SK-N-MC (cell line): ENCODE data around the gene CGREF1.
A peak's percentile ranks its signal among the peaks of the same experiment; 100 is the strongest.

ENCODE experiments used
- DNase-seq: peaks from one replicate; pipeline ENCODE4 v3.0.0-alpha.2; 2011; ENCODE audit warnings: low read depth, low spot score
- H3K27ac ChIP-seq: fragments of 200-600 bp; sonication (generic); 2 replicates; pipeline ENCODE4 v1.5.1; 2016; ENCODE audit warnings: mixed run types
- H3K36me3 ChIP-seq: fragments of 200-600 bp; sonication (generic); 2 replicates; pipeline ENCODE4 v1.6.1; 2017; ENCODE audit warnings: antibody characterized with exemption, low read length, mixed read lengths; ENCODE audit not compliant: insufficient read depth
- H3K4me3 ChIP-seq: fragments of 200-600 bp; sonication (generic); 2 replicates; pipeline ENCODE4 v1.5.1; 2016
- H3K9ac ChIP-seq: fragments of 200-600 bp; sonication (generic); 2 replicates; pipeline ENCODE4 v1.8.0; 2017; ENCODE audit warnings: mixed run types, mixed read lengths; ENCODE audit not compliant: insufficient read length
- H3K9me3 ChIP-seq: fragments of 200-600 bp; sonication (generic); 2 replicates; pipeline ENCODE4 v1.6.1; 2017; ENCODE audit warnings: low read depth, mild to moderate bottlenecking, antibody characterized with exemption, low read length, moderate library complexity, mixed read lengths
- EZH2 ChIP-seq: fragments of 200-600 bp; sonication (generic); IDR thresholded peaks from one replicate; pipeline ENCODE4 v1.6.1; 2017; ENCODE audit warnings: antibody characterized with exemption
- FOXP2 ChIP-seq: optimal IDR thresholded peaks from 2 replicates; pipeline ENCODE3; 2011; ENCODE audit warnings: mild to moderate bottlenecking, moderate library complexity; ENCODE audit not compliant: insufficient read depth; ENCODE audit errors: extremely low read length, control extremely low read depth
- POLR2AphosphoS5 ChIP-seq: IDR thresholded peaks from 2 replicates; pipeline ENCODE4 v1.6.1; 2012; ENCODE audit warnings: mild to moderate bottlenecking, low read depth, low read length, borderline replicate concordance

The CGREF1 gene, protein sequence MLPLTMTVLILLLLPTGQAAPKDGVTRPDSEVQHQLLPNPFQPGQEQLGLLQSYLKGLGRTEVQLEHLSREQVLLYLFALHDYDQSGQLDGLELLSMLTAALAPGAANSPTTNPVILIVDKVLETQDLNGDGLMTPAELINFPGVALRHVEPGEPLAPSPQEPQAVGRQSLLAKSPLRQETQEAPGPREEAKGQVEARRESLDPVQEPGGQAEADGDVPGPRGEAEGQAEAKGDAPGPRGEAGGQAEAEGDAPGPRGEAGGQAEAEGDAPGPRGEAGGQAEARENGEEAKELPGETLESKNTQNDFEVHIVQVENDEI

DNA sequence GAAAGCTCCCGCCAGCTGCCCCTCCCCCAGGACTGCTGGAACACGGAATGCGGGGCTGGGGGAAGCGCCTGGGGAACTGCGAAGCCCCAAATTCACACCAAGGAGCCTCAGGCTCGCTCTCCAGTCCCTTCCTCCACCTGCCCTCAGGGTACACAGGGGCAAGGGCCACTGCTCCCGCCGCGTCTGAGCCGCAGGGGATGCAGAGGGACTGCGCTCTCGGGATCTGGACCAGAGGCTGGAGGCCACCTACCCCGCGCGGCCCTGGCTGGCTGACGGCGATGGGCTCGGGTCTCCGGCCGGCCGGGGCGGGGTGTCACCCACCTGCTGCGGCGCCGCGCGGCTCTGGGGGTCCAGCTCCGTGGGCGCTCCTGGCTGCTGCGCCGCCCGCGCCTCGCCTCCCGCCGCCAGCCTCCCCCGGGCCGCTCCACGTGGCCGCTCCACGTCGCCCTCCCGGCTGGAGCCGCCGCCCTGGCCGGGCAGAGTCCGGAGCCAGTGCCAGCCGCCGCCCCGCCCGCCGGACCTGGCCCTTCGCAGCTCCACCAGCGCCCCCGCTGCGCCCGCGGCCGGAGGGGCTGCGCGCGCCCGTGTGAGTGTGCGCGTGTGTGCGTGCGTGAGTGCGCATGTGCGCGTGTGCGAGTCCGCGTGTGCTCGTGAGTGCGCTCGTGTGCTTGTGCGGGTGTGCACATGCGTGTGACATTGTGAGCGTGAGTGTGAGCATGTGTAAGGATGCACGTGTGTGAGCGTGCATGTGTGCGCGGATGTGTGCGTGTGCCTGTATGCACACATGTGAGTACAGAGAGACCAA lies at the start of gene CGREF1:
Gene CGREF1, minus strand, starts transcription at position 604 of the 805 bp plus-strand sequence. CDS start 14,762 bp downstream, outside the sequence.
- H3K4me3 ChIP-seq = peak within 1 kb of the TSS; percentile 91
- H3K9me3 ChIP-seq = no peaks in the 10 kb centered on the region
- DNase-seq = no peak
- peak within 1 kb of the TSS; percentile 82 for H3K9ac ChIP-seq
- no peaks in the 10 kb centered on the region for H3K36me3 ChIP-seq
- TF ChIP-seq POLR2AphosphoS5 = peak; percentile 24; the same call in 1 of the 2 replicates
- no peak for TF ChIP-seq EZH2
- H3K27ac ChIP-seq = no peak within 1 kb of the TSS

DNA sequence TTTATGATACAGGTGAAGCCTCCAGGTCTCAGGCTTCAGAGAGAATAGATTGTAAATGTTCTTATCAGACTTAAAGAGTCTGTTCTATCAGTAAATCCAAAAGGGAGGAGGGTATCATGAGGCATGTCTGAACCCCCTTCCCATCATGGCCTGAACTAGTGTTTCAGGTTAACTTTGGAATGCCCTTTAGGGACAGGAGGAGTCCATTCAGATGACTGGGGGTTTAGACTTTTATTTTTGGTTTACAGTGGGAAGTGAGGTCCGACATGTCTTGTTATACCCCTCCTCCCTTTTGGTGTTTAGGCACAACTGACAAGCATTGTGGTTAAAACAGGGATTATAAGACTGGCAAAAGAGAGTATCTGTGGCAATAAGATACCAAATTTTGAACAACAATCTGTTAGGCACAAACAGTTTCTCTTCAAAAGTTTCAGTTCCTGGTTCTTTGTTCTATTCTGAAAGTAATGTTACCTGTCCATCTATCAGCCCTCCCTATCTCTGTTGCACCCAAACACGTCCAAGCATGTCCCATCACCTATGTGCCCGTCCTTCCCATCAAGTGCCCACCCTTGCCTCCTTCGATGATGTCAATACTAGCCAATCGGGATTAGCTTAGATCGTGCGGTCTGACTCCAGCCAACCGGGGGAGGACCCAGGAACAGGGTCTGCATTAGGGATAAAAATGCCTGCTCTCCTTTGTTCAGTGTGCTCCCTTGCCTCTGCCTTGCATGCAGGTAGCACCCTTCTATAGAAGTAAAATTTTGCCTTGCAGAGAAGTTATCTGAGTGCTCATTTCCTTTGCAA lies 46.2 kb upstream of the CGREF1 start:
- no peak overlapping the region for H3K4me3 ChIP-seq
- H3K9me3 ChIP-seq = no peaks in the 10 kb centered on the region
- H3K9ac ChIP-seq = no peak overlapping the region
- no peak for DNase-seq
- H3K36me3 ChIP-seq = no peaks in the 10 kb centered on the region
- no peak overlapping the region for H3K27ac ChIP-seq
- no peak for TF ChIP-seq EZH2
- no peak for TF ChIP-seq FOXP2
- TF ChIP-seq POLR2AphosphoS5 = no peak

DNA sequence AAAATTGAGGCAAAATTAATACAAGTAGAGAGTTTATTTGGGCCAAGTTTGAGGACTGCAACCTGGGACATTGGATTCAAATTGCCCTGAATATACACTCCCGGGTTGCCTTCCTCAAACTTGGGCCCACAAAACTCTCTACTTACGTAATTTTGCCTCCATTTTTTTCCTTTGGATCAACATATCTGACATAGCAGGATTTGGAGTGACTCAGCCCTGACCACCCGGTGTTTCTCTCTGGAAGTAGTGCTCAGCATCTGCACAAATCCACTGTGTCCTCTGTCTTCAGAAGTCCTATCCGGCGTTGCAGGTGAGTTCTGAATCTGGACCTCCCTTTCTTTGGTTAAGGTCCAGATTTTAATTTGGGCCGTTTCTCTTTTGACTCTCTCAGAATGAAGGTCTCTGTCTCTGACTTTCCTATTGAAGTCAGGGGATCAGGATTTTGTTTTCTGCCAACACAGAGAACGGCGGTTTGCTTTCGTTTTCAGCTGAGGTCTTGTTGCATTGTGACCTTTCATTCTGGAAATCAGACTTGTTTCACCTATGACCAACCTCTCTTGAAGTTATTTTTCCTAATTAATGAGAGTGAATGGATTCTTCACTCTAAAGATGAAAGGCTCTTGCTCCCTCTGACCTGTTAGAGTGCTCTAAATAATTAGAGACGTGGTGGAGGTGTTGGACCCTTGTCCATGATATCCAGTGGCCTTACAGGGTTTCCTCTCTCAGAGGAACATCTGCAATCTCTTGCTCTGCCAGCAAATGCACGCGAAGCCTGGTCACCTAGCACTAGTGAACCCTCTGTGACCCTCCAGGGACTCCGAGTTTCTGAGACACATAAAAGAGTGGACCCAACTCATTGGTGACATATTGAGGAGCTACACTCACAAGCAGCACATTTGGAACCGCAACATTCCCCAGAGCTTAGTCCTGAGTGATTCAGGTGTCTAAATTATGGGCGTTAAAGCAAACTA lies 43.5 kb upstream of the CGREF1 start:
- Histone ChIP-seq H3K36me3 (no peaks in the 10 kb centered on the region), H3K4me3 (no peak overlapping the region), H3K9ac (no peak overlapping the region), H3K9me3 (no peaks in the 10 kb centered on the region), H3K27ac (no peak overlapping the region)
- no peak for DNase-seq
- no peak for TF ChIP-seq POLR2AphosphoS5
- no peak for TF ChIP-seq EZH2
- TF ChIP-seq FOXP2 = no peak

DNA sequence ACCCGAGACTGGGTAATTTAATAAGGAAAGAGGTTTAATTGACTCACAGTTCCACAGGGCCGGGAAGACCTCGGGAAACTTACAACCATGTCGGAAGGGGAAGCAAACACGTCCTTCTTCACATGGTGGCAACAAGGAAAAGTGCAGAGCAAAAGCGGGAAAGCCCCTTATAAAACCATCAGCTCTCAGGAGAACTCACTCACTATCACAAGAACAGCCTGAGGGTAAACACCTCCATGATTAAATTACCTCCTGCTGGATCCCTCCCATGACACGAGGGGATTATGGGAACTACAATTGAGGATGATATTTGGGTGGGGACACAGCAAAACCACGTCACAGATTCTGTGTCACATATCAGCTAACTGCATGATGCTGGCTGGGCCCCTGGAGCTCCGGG lies 41.3 kb upstream of the CGREF1 start:
- Histone ChIP-seq H3K9ac (no peak overlapping the region), H3K9me3 (no peaks in the 10 kb centered on the region), H3K4me3 (no peak overlapping the region), H3K27ac (no peak overlapping the region), H3K36me3 (no peaks in the 10 kb centered on the region)
- DNase-seq = no peak
- TF ChIP-seq FOXP2 (no peak), POLR2AphosphoS5 (no peak), EZH2 (no peak)

DNA sequence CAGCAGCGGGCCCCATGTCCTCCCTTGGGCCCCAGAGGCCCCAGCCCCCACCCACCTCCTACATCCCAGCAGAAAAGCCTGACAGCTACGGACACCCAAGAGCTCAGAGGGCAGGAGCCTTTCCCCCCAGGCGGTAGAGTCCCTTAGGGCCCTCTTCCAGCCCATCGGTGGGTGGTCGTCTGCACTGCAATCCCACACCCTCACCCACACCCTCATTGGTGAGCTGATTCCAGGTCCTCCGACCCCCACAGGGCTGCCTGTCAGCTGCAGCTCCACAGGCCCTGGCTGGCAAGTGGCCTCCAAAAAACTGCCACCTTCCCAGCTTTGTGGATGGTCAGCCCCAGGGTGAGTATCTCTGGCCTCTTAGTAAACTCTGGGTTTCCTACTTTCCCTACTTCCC lies 40.3 kb upstream of the CGREF1 start:
- Histone ChIP-seq H3K36me3 (no peaks in the 10 kb centered on the region), H3K4me3 (no peak overlapping the region), H3K27ac (no peak overlapping the region), H3K9me3 (no peaks in the 10 kb centered on the region), H3K9ac (no peak overlapping the region)
- no peak for TF ChIP-seq POLR2AphosphoS5
- TF ChIP-seq FOXP2 = no peak
- no peak for TF ChIP-seq EZH2
- DNase-seq = no peak

DNA sequence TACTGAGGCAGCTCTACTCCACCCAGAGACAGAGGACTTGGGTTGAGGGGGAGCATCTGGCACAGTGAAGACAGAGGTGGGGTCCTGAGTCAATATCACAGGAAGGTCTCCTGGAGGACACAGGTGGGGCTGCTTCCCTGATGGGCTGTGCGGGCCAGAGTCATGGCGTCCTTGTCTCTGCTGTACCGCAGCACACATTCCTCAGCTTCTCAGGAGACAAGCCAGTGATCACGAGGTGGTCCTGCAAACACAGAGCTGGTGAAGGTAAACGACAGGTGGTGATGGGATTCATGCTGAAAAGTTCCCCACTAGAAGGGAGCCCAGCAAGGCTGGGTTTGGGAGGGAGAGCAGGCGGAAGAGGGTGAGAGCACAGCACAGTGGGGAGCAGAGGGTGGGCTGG lies 39.5 kb upstream of the CGREF1 start:
- H3K9me3 ChIP-seq = no peaks in the 10 kb centered on the region
- TF ChIP-seq POLR2AphosphoS5 = no peak
- TF ChIP-seq EZH2 = no peak
- no peak for TF ChIP-seq FOXP2
- DNase-seq = no peak
- H3K4me3 ChIP-seq = no peak overlapping the region
- H3K27ac ChIP-seq = no peak overlapping the region
- no peaks in the 10 kb centered on the region for H3K36me3 ChIP-seq
- H3K9ac ChIP-seq = no peak overlapping the region

DNA sequence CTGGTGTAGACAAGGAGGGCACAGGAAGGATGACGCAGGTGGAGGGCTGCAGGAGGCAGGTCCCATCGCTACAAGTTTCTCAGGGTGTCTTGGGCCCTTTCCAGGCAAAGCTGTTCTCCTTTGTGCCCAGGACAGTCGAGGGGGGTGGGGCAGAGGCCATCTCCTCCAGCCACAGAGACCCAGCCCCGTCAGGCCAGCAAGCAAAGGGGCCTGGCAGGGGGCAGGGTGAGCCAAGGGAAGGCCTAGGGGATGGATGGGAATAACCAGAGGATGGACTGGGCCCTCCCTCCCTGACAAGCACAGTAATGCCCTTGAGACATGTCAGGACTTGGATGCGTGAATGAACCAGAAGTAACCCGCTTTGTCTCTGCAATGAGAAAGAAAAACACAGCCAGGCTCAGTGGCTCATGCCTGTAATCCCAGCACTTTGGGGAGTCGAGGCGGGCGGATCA lies 36.2 kb upstream of the CGREF1 start:
- Histone ChIP-seq H3K9me3 (no peaks in the 10 kb centered on the region), H3K4me3 (no peak overlapping the region), H3K36me3 (no peaks in the 10 kb centered on the region), H3K9ac (no peak overlapping the region), H3K27ac (no peak overlapping the region)
- TF ChIP-seq FOXP2 (no peak), POLR2AphosphoS5 (no peak), EZH2 (no peak)
- DNase-seq = no peak
